NCI-H2171 (cell line): ENCODE data around the gene NFE2L1.
A peak's percentile ranks its signal among the peaks of the same experiment; 100 is the strongest.
"Not testable (repeated sequence)": the region's sequence is repeated elsewhere in the genome, so short reads cannot be mapped to it uniquely, and the experiment has no call there.

Source experiments
- DNase-seq: peaks from one replicate; lab custom pipeline; 2025; lab: John Stamatoyannopoulos, UW

NFE2L1 gene

DNA sequence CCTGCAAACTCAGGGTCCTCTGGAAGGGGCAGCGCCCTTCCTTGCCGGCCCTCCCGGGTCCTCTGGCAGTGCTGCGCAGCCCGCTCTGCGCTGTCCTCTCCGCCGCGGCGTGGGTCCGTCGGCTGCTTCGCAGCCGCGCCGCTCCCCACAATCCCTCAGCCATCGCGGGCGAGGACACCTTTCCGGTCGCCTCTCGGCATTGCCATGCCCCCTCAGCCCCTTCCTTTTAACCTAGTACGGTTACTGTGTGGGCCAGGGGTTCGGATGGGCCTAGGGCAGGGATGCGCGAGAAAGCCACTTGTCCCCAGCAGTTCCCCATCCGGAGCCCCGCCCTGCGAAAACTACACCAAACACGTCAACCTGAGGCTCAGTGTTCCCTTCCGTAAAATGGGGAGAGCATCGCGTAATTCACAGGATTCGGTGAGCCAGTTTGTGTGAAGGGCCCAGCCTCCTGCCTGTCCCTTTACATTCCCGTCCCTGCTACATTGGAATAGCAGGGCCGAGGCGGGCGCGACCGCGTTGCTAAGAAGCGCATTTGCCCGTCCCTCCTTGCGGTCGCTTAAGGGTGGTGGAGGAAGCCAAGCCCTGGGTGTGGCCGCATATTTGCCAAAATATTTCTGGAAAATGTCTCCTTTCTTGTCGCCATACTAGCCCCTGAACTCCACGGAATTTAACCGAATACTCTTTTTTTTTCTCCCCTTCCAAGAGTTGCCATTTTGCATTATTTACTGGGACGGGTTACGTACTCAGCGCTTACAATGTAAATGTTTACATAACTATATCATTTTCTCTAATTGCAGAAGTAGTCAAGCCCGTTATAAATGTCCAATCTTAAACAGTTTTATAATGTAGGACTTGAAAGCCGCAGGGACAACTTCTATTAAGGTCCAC lies 23.8 kb upstream of the NFE2L1 start:
- no peak for DNase-seq

DNA sequence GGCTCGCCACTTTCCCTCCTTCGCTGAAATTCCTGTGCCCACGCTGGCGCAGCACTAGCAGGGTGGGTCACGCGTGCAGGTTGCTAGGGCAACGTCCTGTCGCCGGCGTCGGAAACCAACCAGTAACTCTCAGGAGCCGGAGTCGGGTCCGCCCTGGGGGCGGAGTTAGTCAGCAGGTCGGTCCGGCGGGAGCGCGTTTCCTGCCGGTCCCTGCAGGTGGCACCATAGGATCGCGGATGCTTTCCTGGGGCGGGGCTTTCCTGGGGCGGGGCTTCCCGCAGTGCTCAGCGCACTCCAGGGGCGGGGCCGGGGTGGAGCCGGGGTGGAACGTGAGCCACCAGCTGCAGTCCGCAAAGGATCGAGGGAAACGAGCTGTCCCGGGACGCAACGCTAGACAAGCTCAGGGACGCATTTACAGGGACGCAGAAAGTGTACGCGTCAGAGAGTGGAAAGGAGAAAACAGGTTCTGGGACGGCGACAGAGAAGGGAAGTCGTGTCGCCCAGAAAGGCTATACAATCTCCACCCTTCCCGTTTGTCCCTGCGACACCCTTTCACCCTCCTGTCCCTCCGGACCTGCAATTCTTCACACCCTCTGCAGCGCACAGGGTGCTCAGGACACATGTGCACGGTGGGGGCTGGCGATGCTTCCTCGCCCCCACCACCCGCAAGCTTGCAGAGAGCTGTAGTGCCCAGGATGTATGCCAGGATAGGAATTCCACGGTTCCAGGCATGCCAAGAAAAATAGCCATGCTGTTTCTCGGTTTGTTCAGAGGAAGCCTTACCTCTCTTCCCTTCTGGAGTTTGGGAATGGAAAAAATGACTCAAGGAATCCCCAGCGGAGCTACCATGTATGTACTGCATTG lies 22.9 kb upstream of the NFE2L1 start:
- DNase-seq = peak; percentile 94

DNA sequence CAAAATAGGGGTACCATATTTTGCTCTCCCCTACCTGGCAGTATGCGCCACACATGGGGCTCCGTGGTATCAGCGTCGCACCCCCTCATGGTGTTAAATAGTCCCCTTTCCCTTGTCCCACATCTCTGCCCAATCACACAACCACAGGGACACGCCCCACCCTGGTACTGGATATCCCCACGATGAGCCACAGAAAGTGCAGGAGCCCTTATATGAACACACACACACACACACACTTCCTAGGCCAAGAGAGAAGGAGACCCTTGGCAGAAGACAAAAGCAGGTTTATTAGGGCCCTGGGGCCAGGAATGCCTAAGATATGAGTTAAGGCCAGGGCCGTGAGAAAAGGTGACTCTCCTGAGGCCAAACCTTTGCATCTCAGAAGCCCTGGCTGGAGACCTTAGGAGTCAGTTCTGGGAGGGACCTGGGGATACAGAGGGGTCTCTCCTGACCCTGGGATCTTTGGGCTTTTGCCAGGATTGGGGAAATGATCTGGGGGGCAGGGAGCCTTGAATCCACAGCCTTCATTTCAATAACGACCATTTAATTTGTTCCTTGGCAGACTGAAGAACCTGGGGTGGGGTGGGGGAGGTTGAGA lies 22.2 kb upstream of the NFE2L1 start:
- no peak for DNase-seq

DNA sequence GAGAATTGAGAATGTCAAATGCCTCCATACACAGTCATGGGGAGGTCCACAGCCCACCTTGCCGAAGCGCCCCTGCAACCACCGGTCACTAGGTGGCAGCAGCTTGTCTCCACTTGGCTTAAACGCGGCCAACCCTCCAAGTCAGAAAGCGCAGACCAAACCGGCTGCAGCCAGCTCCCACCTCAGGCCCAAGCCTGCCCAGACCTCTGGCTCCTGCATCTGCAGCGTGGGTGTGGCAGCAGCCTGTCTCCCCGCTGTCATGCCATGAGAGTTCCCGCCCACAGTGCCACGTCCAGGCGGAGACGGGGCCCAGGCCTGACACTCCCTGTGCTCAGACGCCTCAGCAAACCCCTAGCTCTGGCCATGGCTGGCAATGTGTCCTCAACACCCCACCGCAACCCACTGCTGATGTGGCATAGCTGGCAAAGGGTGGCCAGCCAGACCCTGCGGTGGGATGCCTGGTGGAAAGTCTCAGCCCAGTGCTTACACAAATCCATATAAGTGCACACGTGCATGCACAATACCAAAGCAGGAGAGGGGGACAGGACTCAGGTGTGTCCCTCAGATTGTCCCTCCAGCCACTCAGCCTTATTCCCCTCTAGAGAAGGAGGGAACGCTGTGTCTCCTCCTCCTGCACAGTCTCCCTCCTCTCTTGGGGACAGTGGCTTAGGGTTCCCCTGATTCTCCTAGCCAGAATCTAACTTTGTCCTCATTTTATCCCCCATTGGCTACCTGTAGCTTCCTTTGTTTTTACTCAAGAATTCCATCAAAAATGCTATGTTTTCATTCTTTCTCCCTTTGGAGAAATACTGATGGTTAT lies 21.4 kb upstream of the NFE2L1 start:
- DNase-seq = peak; percentile 62

DNA sequence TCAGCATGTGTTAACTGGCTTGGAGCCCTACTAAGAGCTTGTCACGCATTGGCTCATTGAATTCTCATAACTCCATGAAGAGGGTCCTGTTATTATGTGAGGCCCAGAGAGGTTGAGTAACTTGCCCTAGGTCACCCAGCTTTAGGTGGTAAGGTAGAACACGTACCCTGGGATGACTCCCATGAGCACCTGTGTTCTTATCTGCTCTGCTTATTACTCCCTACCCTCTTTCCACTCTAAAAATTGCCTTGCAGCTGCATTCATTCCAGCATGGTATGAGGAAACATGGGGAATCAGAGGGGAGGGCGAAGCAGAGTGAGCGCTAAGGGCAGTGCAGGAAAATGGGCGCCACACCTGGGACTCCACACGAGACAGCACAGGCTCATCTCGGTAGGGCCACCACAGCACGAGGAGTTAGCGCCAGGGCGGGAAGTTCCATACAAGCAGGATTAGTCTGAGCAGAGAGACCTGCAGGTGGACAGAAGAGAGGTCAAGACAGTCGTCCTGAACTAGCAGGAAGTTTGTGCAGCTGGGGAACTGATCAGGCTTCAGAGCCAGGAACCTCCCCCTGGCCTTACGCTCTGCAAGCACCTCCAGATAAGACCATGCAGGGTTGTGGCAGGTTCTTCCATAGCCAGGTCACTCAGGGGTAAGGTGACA lies 20.7 kb upstream of the NFE2L1 start:
- DNase-seq = no peak

DNA sequence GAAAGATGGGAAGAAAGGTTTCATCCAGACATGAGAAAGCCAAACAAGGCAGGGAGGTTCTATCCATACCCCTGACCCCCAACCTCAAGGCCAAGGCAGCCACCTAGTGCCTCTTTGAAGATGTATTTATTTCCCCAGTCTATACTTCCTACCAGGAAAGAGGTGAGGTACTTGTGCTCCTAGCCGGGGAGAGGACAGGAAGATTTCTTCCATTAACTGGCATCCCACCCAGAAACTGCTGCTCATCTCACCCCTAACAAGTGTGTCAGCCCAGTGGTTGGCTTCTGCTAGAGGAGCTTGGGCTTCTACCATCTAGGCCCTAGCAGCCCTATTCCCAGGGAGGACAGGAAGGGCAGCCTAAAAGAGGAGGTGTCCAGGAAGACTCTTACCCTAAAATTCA lies 19.4 kb upstream of the NFE2L1 start:
- no peak for DNase-seq

DNA sequence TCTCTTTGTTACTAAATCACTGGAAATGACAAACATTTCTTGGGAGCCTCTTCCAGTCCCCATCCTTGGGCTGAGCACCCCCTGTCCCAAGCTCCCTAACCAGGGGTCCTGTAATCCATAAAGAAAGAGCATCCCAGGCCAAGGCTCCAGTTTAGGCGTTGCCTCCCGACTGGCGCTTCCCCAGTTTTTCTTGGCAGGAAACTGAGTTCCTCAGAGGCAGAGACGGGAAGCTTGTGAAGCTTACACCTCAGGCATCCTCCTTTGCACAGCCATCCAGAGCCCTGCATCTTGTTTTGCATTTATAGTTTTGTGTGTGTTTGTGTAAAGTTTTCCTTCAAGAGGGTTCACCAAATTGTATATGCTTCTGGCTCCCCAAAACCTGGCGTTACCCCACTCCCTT lies 17.6 kb upstream of the NFE2L1 start:
- no peak for DNase-seq

DNA sequence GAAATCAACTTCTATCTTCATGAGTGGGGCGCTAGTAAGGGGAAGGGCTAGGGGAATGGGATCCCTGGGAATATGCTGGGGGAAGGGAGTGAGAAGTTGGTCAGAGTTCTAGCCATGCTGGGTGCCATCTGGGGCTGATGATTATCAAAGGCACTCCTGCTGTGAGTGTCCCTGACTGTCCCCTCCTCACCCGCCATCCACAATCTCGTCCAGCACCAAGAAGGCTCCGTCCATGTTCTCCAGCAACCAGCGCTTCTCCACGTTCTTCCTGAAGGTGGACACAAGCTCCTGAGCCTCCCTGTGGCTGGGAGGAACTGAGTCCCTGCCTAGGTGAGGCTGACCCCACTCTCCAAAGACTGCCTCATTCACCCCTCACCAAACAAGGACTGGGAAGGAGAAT lies 16.2 kb upstream of the NFE2L1 start:
- no peak for DNase-seq

DNA sequence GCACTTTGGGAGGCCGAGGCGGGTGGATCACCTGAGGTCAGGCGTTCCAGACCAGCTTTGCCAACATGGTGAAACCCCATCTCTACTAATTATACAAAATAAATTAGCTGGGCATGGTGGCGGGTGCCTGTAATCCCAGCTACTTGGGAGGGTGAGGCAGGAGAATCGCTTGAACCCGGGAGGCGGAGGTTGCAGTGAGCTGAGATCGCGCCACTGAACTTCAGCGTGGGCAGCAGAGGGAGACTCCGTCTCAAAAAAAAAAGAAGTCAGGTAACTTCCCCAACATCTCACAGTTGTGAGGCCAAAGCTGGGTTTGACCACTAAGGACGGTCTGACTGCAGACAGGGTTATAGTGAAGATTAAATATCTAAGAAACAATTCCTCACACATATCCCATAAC lies 13.4 kb upstream of the NFE2L1 start:
- DNase-seq = not testable (repeated sequence)

DNA sequence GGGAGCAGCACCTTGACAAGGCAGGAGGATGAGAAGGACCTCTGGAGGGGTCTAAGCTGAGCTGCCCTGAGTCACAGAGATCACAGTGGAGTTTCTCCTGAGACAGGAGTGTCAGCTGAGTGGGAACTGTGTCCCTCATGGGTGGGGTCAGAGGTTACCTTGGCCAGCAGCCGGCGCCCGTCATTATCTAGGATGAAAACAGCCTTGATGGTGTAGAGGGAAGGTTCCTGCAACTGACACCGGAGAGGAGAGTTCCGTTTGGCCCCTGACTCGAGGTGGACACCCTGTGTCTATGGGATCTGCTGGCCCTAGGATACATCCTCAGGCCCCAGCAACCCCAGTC lies 11.5 kb upstream of the NFE2L1 start:
- DNase-seq = no peak

DNA sequence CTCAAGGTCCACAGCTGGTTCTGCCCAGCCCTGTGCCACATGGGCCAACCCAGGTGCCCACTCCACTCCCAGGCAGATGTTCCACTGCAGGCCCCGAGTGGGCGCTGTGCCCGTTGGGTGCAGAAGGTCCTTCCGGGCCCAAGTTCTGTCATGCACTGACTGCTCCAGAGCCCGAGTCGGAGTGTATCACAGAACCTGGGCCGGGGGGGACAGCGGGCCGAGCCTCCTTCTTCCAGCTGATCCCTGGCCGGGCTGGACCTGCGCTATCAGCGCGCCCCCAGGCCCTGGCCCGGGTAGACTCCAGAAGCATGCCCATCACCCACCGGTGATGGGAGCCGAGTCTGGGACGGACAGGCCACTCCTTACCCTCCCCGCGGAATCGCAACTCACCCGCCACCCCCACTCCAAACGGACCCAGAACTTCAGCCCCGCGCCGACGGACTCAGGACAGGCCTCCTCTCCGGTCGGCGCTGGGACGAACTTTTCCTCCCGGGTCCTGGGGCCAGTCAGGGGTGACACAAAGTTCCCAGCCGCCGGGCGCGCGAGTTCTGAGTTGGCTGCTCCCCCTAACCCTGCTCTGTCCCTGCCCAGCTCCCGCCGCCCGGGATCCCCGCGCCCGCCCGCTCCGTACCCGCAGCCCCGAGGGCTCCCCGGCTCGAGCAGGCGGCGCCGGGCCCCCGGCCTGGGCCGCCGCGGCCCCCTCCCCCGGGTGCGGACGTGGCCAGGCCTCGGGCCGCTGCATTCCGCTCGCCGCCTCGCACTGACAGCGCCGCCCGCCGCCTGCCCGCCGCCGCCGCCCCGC lies 10.9 kb upstream of the NFE2L1 start, which contains the start of gene COPZ2:
Gene COPZ2 (minus strand): TSS at position 762 of the 802 bp plus-strand sequence. CDS start 20 bp downstream, at position 742.
- no peak for DNase-seq

DNA sequence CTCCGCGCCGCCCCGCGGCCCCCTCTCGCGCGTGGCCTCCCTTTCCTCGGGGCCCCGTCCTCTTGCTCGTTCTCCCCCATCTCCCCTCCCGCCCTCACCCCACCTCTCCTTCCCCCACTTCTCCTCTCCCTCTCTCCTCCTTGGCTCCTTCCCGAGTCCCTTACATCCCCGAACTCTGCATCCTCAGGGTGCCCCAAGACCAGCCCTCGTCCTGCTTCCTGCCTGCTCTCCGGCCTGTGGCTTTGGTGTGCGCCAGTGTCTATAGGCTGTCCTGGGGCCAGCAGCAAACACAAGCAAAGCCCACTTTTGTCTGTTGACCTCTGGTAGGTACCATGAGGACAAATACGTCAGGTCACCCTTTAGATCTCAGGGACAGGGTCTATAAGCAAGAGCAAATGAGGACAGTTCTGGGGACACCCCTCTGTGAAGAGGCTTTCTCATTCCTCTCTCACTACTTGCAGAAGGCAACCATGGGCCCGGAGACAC lies 10.3 kb upstream of the NFE2L1 start:
- DNase-seq = no peak

DNA sequence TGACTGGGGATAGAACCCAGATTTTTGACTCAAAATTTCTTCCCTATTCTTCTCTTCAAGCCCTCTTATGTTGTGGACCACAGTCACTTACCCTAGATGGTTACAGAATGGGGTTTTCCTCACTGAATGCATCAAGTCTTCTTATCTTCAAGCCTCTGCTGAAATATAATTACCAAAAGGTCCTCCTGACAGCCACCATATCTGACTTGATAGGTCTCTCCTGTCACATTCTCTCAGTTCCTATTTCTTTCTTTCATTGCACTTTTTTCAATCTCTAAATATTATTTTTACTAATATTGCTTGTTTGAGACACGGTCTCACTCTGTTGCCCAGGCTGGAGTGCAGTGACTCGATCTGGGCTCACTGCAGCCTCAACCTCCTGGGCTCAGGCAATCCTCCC lies 9.5 kb upstream of the NFE2L1 start:
- DNase-seq = no peak

DNA sequence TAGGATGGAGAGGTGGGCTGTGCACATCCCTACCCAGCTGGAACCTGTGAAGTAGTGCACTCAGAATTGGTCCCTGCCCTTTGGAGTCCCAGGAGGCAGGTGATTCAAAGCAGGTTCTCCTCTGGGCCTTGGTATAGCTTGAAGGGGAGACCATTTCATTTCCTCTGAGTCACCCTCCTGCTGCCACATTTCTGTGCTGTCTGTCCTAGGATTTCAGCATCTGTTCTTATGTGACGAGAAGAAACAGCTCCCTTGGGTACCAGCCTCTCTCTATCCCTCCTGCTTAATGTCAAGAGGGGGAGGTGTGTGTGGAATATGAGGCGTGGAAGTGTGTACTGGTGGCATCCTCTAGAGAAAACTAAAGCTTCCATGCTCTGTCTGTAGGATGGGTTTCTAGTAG lies 5.0 kb upstream of the NFE2L1 start:
- peak; percentile 69 for DNase-seq

DNA sequence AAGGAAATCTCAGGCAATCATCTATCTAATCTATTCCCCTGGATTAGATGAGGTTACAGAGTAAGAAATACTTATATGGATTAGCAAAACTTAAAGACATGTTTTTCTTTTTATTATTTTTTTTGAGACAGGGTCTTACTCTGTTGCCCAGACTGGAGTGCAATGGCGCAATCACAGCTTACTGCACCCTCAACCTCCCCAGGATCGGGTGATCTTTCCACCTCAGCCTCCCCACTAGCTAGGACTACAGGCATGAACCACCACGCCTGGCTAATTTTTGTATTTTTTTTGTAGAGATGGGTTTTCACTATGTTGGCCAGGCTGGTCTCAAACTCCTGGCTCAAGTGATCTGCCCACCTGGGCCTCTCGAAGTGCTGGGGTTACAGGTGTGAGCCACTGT lies 3.3 kb upstream of the NFE2L1 start:
- DNase-seq = no peak

DNA sequence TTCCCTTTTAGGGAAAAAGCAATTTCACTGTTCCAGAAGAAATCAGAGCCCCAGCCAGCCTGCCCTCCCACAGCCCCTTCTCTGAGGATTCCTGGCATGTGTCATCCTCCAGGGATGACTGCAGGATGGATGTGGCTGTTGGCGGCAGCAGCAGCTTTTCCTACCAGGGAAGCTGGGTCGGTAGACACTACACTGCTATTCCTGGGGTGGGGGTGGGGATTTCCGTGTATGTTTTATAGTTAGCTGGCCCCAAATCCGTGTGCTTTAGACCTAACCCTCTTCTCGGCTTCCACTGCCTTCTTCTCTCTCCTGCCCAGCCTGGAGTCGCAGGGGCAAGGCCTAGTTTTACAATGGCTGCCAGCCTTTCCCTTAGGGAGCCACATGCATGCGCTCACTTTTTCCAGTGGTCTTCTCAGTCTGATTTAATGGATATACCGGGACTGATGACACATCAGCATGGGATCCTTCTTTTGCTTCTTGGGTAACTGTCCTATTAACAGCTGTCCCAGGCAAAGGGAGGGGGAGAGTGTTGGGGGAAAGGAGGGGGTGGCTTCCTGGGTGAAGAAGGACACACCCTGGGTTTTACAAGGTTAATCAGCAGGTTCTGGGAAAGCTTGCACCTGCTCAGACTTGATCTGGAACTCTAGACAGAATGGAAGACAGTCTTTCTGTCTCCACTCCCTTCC lies 2.7 kb upstream of the NFE2L1 start:
- DNase-seq = peak; percentile 19

DNA sequence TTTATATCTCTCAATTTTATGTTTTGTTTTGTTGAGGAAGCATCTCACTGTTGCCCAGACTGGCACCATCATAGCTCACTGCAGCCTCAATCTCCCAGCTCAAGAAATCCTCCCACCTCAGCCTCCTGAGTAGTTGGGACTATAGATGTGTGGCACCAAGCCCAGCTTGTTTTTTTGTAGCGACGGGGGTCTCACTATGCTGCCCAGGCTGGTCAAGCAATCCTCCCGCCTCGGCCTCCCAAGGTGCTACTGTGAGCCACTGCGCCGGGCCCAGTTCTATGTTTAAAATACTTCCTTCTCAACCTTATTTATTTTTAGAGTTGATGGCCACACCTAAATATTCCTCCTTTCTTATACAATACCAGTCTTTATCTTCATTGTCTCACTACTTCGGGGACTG lies 1.9 kb upstream of the NFE2L1 start:
- no peak for DNase-seq

DNA sequence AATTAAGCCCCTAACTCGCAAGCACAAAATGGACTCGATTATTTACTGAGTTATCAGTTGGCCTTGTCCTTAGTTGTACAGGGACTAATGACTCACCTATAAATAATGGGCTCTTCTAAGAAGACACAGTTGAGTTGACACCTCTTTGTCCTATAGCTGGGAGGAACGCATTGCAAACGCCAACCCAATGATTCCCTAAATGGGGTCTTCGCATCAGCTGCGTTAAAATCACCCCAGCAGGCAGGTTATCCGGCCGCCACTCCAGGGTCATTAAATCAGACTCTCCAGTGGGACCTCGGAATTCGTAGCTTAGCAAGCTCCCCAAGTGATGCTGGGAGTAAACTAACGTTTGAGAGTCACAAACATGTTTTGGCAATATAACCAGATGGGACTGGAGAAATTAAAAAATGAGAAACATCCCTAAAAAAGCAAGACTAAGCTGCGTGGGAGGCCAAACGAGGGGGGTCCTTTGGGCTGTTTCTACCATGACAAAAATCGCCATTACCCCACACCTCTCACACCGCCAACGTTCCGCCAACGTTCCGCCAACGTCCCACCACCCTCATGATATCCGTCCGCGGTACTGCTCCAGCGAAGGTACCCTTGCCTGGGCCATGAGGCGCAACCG lies 932 bp upstream of the NFE2L1 start:
- no peak for DNase-seq
